ENCODE measurements around the gene KRTAP5-3. TPM values are rescaled to one million over a fixed set of nuclear protein-coding genes. Genes with fewer than 3 reads are reported as not detected.

The KRTAP5-3 gene
- total and polyA plus RNA-seq, 2 donors (not counting 3 experiments of a cell fraction or from before 2014, with no cell fraction given), result not detected

GRCh38 chr11:1641096-1641495 lies 32.8 kb upstream of the KRTAP5-3 start:
- H3K4me3 ChIP-seq (replicated peaks in 1 of 3; ENCODE audit: insufficient read depth in 1 of 3, low read depth in 1 of 3, low read length in 3 of 3), result no peak overlapping the region
- no TSS peak for BruUV-seq (replicated peaks)
- no peak overlapping the region for H3K4me2 ChIP-seq (ENCODE audit: insufficient read depth, low read length)
- no peak overlapping the region for H3K9ac ChIP-seq (replicated peaks; ENCODE audit: extremely low read depth, insufficient read depth, low read length)
- no peaks in the 10 kb centered on the region for H3K9me1 ChIP-seq (replicated peaks; ENCODE audit: control insufficient read depth, extremely low read depth, insufficient read depth, low read length)
- no peaks in the 10 kb centered on the region for H4K20me1 ChIP-seq (replicated peaks; ENCODE audit: control insufficient read depth, extremely low read depth, insufficient read depth, low read length)
- H3K9me3 ChIP-seq (replicated peaks; ENCODE audit: control insufficient read depth, insufficient read depth, low read length), result no peaks in the 10 kb centered on the region
- no peak overlapping the region for H2AFZ ChIP-seq (ENCODE audit: low read depth, low read length)
- no peaks in the 10 kb centered on the region for H3K36me3 ChIP-seq (ENCODE audit: control insufficient read depth in 2 of 2, extremely low read depth in 1 of 2, insufficient read depth in 2 of 2, low read length in 2 of 2)
- DNase-seq (ENCODE audit: low read depth, low spot score) (no peak), FAIRE-seq (no peak)
- peaks cover 0 to 3% of the 10 kb centered on the region in 2 experiments for H3K27me3 ChIP-seq (ENCODE audit: control insufficient read depth in 2 of 2, insufficient read depth in 2 of 2, low read length in 2 of 2)
- intact Hi-C loops (cut with micrococcal nuclease) (no loop called here), dilution Hi-C loops (cut with MboI; ENCODE audit: extremely low pct_ligation_motif_present, low sequenced_read_pairs) (no loop called here)
- ChIA-PET POLR2A (no interaction called here), CTCF (interaction anchor here (1.1 to 4.9 kb wide), 3 partner anchors 9 to 192 kb away, joined by 4 to 74 read pairs (median 8); no protein-coding TSS in a partner anchor)
- H3K27ac ChIP-seq (ENCODE audit: insufficient read depth, low read depth, low read length), result no peak overlapping the region
- peaks cover 11% of the 10 kb centered on the region for H3K4me1 ChIP-seq (ENCODE audit: control insufficient read depth, extremely low read depth, insufficient read depth, low read length)
- TF ChIP-seq POLR2AphosphoS5 (IDR thresholded peaks at IDR 0.05; ENCODE audit: insufficient read depth, low read depth, low read length) (no peak), MAX (IDR thresholded peaks at IDR 0.05; ENCODE audit: insufficient read depth, insufficient read length) (no peak), EZH2 (IDR thresholded peaks at IDR 0.05; ENCODE audit: borderline replicate concordance, low read depth, low read length, severe bottlenecking) (no peak), GATA2 (IDR thresholded peaks at IDR 0.05; ENCODE audit: insufficient read depth, insufficient read length, low read depth, low read length) (no peak), JUN (IDR thresholded peaks at IDR 0.05; ENCODE audit: borderline replicate concordance, insufficient read depth, insufficient read length, low read depth) (no peak), POLR2A (IDR thresholded peaks at IDR 0.05; ENCODE audit: low read depth, low read length) (no peak), FOS (IDR thresholded peaks at IDR 0.05; ENCODE audit: borderline replicate concordance, insufficient read depth, low read length) (no peak), CTCF (IDR thresholded peaks at IDR 0.05; ENCODE audit: extremely low read depth in 1 of 2, insufficient read depth in 1 of 2, low read depth in 1 of 2, low read length in 2 of 2) (no peak), MYC (IDR thresholded peaks at IDR 0.05; ENCODE audit: low read depth, low read length) (no peak)
- no peaks in the 10 kb centered on the region for H3K79me2 ChIP-seq (ENCODE audit: control insufficient read depth, insufficient read depth, low read length)
